ENCODE measurements around the gene PGM2. TPM values are rescaled to one million over a fixed set of nuclear protein-coding genes. Genes with fewer than 3 reads are reported as not detected.

The PGM2 gene
- polyA plus RNA-seq, 1 of the 3 experiments (the other 2 are of a cell fraction), result 12.7 TPM

DNA sequence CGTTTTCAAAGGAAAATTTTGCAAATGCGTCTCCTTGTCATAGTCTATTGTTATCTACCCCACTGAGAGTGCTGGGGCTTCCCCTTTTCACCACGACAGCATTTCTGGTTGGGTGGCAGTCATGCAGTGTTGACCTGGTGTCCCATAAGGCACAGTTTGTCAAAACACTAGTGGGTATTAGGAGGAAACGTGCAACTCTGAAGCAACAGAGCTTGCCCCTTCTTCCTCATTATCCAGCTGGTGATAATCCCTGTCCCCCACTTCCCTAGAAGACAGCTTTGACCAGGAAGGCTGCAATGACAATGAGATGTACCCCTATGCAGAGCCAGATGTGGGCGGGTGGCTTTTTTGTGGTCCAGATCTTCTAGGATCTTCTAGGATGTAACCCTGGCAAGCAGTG lies 66.2 kb downstream of the PGM2 start (continued):
- TF ChIP-seq, protein P1, sequence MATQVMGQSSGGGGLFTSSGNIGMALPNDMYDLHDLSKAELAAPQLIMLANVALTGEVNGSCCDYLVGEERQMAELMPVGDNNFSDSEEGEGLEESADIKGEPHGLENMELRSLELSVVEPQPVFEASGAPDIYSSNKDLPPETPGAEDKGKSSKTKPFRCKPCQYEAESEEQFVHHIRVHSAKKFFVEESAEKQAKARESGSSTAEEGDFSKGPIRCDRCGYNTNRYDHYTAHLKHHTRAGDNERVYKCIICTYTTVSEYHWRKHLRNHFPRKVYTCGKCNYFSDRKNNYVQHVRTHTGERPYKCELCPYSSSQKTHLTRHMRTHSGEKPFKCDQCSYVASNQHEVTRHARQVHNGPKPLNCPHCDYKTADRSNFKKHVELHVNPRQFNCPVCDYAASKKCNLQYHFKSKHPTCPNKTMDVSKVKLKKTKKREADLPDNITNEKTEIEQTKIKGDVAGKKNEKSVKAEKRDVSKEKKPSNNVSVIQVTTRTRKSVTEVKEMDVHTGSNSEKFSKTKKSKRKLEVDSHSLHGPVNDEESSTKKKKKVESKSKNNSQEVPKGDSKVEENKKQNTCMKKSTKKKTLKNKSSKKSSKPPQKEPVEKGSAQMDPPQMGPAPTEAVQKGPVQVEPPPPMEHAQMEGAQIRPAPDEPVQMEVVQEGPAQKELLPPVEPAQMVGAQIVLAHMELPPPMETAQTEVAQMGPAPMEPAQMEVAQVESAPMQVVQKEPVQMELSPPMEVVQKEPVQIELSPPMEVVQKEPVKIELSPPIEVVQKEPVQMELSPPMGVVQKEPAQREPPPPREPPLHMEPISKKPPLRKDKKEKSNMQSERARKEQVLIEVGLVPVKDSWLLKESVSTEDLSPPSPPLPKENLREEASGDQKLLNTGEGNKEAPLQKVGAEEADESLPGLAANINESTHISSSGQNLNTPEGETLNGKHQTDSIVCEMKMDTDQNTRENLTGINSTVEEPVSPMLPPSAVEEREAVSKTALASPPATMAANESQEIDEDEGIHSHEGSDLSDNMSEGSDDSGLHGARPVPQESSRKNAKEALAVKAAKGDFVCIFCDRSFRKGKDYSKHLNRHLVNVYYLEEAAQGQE (IDR thresholded peaks at IDR 0.05; ENCODE audit: low read depth, low read length), result no peak
- no peak for TF ChIP-seq MXI1 (IDR thresholded peaks at IDR 0.05; ENCODE audit: low read depth, low read length)

DNA sequence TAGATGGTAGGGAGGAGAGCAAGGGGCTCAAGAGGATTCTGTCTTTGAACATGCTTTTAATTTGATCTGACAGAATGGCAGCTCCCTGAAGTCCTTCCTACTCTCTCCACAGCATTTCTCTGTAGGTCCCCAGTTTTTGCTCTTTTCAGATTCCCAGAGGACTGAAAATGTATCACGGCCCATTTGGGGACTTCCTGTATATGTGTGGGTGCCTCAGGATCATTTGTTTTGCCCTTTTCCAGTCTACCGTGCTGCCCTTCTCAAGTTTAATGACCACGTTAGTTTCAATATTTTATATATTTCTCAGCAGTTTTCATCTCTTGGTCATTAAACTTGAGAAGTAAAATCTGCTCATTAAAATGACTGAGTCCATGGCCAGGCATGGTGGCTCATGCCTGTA lies 66.7 kb downstream of the PGM2 start:
- 79% methylated on average over 3 of the region's 3 CpGs for WGBS (ENCODE audit: low lambda C conversion rate)
- Histone ChIP-seq H3K36me3 (replicated peaks in 1 of 2; ENCODE audit: control insufficient read depth in 1 of 2, insufficient read depth in 2 of 2, low read length in 1 of 2) (no peaks in the 10 kb centered on the region), H3K4me1 (ENCODE audit: control insufficient read depth in 1 of 2, insufficient read depth in 2 of 2, low read depth in 1 of 2, low read length in 1 of 2) (peaks cover 0 to 13% of the 10 kb centered on the region in 2 experiments; a peak in 1 of 4 replicates), H3K9me2 (no peaks in the 10 kb centered on the region), H3K4me3 (ENCODE audit: low read depth in 2 of 2, low read length in 1 of 2) (no peak overlapping the region), H3K27ac (ENCODE audit: low read depth in 2 of 2, low read length in 1 of 2) (no peak overlapping the region), H4K20me1 (ENCODE audit: insufficient read depth) (no peaks in the 10 kb centered on the region), H3K27me3 (ENCODE audit: insufficient read depth) (peaks cover 45% of the 10 kb centered on the region), H3K9ac (no peak overlapping the region), H3K4me2 (no peak overlapping the region), H2AFZ (ENCODE audit: low read depth) (no peak overlapping the region), H3K9me3 (no peaks in the 10 kb centered on the region), H3F3A (replicated peaks; ENCODE audit: insufficient read depth) (no peaks in the 10 kb centered on the region), H3K79me2 (ENCODE audit: insufficient read depth) (no peaks in the 10 kb centered on the region)
- DNase-seq, result no peak
- TF ChIP-seq, protein P2, sequence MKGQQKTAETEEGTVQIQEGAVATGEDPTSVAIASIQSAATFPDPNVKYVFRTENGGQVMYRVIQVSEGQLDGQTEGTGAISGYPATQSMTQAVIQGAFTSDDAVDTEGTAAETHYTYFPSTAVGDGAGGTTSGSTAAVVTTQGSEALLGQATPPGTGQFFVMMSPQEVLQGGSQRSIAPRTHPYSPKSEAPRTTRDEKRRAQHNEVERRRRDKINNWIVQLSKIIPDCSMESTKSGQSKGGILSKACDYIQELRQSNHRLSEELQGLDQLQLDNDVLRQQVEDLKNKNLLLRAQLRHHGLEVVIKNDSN (IDR thresholded peaks at IDR 0.05; ENCODE audit: borderline replicate concordance, low read depth), result no peak
- ChIA-PET CTCF (interaction anchor here (1.4 to 1.8 kb wide), 3 partner anchors 34 to 142 kb away, joined by 3 to 4 read pairs (median 3); no protein-coding TSS in a partner anchor), POLR2A (no interaction called here)

DNA sequence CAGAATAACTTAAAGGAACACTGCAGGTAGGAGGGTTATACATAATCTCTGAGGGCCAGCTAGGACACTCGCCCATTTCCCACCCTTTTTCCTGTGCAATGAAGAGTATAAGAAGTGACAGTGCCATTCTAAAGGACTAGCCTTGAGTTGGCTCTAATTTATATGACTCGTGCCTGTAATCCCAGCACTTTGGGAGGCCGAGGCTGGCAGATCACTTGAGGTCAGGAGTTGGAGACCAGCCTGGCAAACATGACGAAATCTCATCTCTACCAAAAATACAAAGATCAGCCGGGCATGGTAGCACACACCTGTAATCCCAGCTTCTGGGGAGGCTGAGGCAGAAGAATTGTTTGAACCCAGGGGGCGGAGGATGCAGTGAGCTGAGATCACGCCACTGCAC lies 68.8 kb downstream of the PGM2 start:
- Histone ChIP-seq H4K20me1 (ENCODE audit: insufficient read depth) (no peaks in the 10 kb centered on the region), H3F3A (replicated peaks; ENCODE audit: insufficient read depth) (no peaks in the 10 kb centered on the region), H3K27me3 (ENCODE audit: insufficient read depth) (peaks cover 36% of the 10 kb centered on the region), H3K4me2 (no peak overlapping the region), H3K9ac (no peak overlapping the region), H3K9me2 (no peaks in the 10 kb centered on the region), H3K4me3 (ENCODE audit: low read depth in 2 of 2, low read length in 1 of 2) (no peak overlapping the region), H3K4me1 (ENCODE audit: control insufficient read depth in 1 of 2, insufficient read depth in 2 of 2, low read depth in 1 of 2, low read length in 1 of 2) (peaks cover 0 to 7% of the 10 kb centered on the region in 2 experiments; a peak in 1 of 4 replicates), H3K36me3 (replicated peaks in 1 of 2; ENCODE audit: control insufficient read depth in 1 of 2, insufficient read depth in 2 of 2, low read length in 1 of 2) (no peaks in the 10 kb centered on the region), H2AFZ (ENCODE audit: low read depth) (no peak overlapping the region), H3K79me2 (ENCODE audit: insufficient read depth) (no peaks in the 10 kb centered on the region), H3K27ac (ENCODE audit: low read depth in 2 of 2, low read length in 1 of 2) (no peak overlapping the region), H3K9me3 (no peaks in the 10 kb centered on the region)
- POLR2A ChIA-PET, result no interaction called here
- DNase-seq, result no peak
- TF ChIP-seq EZH2phosphoT487 (IDR thresholded peaks at IDR 0.05; ENCODE audit: borderline replicate concordance, low read depth) (no peak), GABPA (IDR thresholded peaks at IDR 0.05; ENCODE audit: low read depth) (no peak), MEF2A (IDR thresholded peaks at IDR 0.05; ENCODE audit: borderline replicate concordance, low read depth) (no peak), RAD21 (IDR thresholded peaks at IDR 0.05; ENCODE audit: low read length) (no peak), FOSL2 (IDR thresholded peaks at IDR 0.05; ENCODE audit: borderline replicate concordance, low read depth) (no peak), FOXM1 (IDR thresholded peaks at IDR 0.05; ENCODE audit: low read depth) (no peak), POLR2AphosphoS5 (IDR thresholded peaks at IDR 0.05; ENCODE audit: low read depth, low read length) (no peak), RXRA (IDR thresholded peaks at IDR 0.05; ENCODE audit: borderline replicate concordance, low read depth) (no peak), TEAD4 (IDR thresholded peaks at IDR 0.05; ENCODE audit: borderline replicate concordance, insufficient read depth) (no peak), NFIC (IDR thresholded peaks at IDR 0.05; ENCODE audit: borderline replicate concordance) (no peak), TCF12 (IDR thresholded peaks at IDR 0.05) (no peak), FOXJ3 (CRISPR knock-in tag; IDR thresholded peaks at IDR 0.05) (no peak), GATA2 (CRISPR knock-in tag; IDR thresholded peaks at IDR 0.05) (no peak), NRF1 (IDR thresholded peaks at IDR 0.05; ENCODE audit: low read depth, low read length) (no peak), SIN3A (IDR thresholded peaks at IDR 0.05; ENCODE audit: borderline replicate concordance, low read depth, low read length) (no peak), SMC3 (IDR thresholded peaks at IDR 0.05; ENCODE audit: low read depth, low read length) (no peak), CHD2 (IDR thresholded peaks at IDR 0.05; ENCODE audit: low read length, partially characterized antibody) (no peak), RFX5 (IDR thresholded peaks at IDR 0.05; ENCODE audit: low read length) (no peak), JUND (IDR thresholded peaks at IDR 0.05) (no peak), EP300 (IDR thresholded peaks at IDR 0.05; ENCODE audit: borderline replicate concordance in 1 of 2, low read depth in 1 of 2, low read length in 1 of 2) (no peak)
- 50% methylated on average over 6 of the region's 7 CpGs for WGBS (ENCODE audit: low lambda C conversion rate)
- CTCF ChIA-PET, result interaction anchor here (1.3 kb wide), 1 partner anchor 8 kb away, joined by 3 read pairs; no protein-coding TSS in a partner anchor

All from SK-N-SH (cell line).